Gastroesophageal sphincter (tissue), 4 donors: ENCODE data around the gene TLL1. TPM values are rescaled to one million over a fixed set of nuclear protein-coding genes. Genes with fewer than 3 reads are reported as not detected.

Experiments
- ATAC-seq: fragments of 150-250 bp; one replicate; pipeline ENCODE4 v1.9.1; 2016; ENCODE audit warnings: mild to moderate bottlenecking, moderate library complexity
- H3K27ac ChIP-seq, 4 donors: fragments of 200-600 bp; sonication (generic) in 3 of 4; 1 replicate in 3 of 4; 2 replicates in 1 of 4; pipeline ENCODE4 v1.5.1; 2016 to 2019
- H3K27me3 ChIP-seq: fragments of 200-600 bp; sonication (generic); one replicate; pipeline ENCODE4 v1.5.1; 2019
- H3K36me3 ChIP-seq, 2 donors: fragments of 200-600 bp; sonication (generic); one replicate each; pipeline ENCODE4 v1.5.1; 2019; ENCODE audit warnings: control low read depth in 1 of 2
- H3K4me1 ChIP-seq, 3 donors: fragments of 200-600 bp; sonication (generic); 1 replicate in 2 of 3; 2 replicates in 1 of 3; pipeline ENCODE4 v1.5.1; 2016 to 2019; ENCODE audit warnings: control low read depth in 2 of 3
- H3K4me3 ChIP-seq, 2 donors: fragments of 200-600 bp; sonication (generic); one replicate each; pipeline ENCODE4 v1.5.1; 2019; ENCODE audit warnings: mild to moderate bottlenecking in 1 of 2, moderate library complexity in 1 of 2
- H3K9me3 ChIP-seq, 3 donors: fragments of 200-600 bp; sonication (generic); one replicate each; pipeline ENCODE4 v1.5.1; 2017 to 2019; ENCODE audit warnings: control low read depth in 2 of 3
- CTCF ChIP-seq, 4 experiments: fragments of 200-600 bp in 2 of 4; fragments of 450-650 bp in 2 of 4; sonication (generic) in 1 of 4; IDR thresholded peaks; one replicate each; pipeline ENCODE4 v1.5.1; 2017 to 2019; ENCODE audit warnings: antibody characterized with exemption in 4 of 4, mild to moderate bottlenecking in 2 of 4, moderate library complexity in 2 of 4
- EP300 ChIP-seq: sonication (generic); formaldehyde crosslinking; IDR thresholded peaks from one replicate; pipeline ENCODE4 v1.6.1; 2017; ENCODE audit warnings: antibody characterized with exemption, mild to moderate bottlenecking
- POLR2A ChIP-seq, 2 donors: fragments of 450-650 bp; IDR thresholded peaks; one replicate each; pipeline ENCODE4 v1.6.1; 2017; ENCODE audit warnings: antibody characterized with exemption in 2 of 2, mild to moderate bottlenecking in 2 of 2, moderate library complexity in 1 of 2
- POLR2AphosphoS5 ChIP-seq: sonication (generic); formaldehyde crosslinking; IDR thresholded peaks from one replicate; pipeline ENCODE4 v1.6.1; 2017; ENCODE audit warnings: antibody characterized with exemption
- WGBS, 2 donors: methylation state at CpG; one replicate each; pipeline ENCODE4 v1.1.5; 2018; ENCODE audit warnings: low coverage in 1 of 2; 5-methylcytosine and 5-hydroxymethylcytosine counted together
- total RNA-seq, 4 donors: library from RNA; depleted of rRNA; stranded (reverse); fragments of >200 nt; gene quantifications; one replicate each; pipeline ENCODE4 v1.1.0, GENCODE V29; 2016

TLL1 gene
- total RNA-seq, 4 donors from 2014 or later = 7.0 to 9.3 (median 8.6) TPM

- Histone ChIP-seq H3K9me3 (no peaks in the 10 kb centered on the region), H3K27ac (no peak overlapping the region), H3K36me3 (no peaks in the 10 kb centered on the region), H3K4me3 (no peak overlapping the region), H3K27me3 (no peaks in the 10 kb centered on the region), H3K4me1 (no peaks in the 10 kb centered on the region)
- no peak for TF ChIP-seq CTCF (IDR thresholded peaks at IDR 0.05)
- TF ChIP-seq EP300 = no peak
- no peak for TF ChIP-seq POLR2AphosphoS5
- TF ChIP-seq POLR2A (IDR thresholded peaks at IDR 0.05) = no peak
- no peak for ATAC-seq
Observed at GRCh38 chr4:166064721-166065120, 191.7 kb downstream of the TLL1 start.

GRCh38 chr4:166065324-166065723, 192.3 kb downstream of the TLL1 start:
- no peak overlapping the region for H3K4me3 ChIP-seq
- no peak for ATAC-seq
- no peaks in the 10 kb centered on the region for H3K4me1 ChIP-seq
- no peak overlapping the region for H3K27ac ChIP-seq
- H3K9me3 ChIP-seq = no peaks in the 10 kb centered on the region
- WGBS, 2 donors = 92 to 100% methylated on average over 2 of the region's 2 CpGs
- TF ChIP-seq EP300 (no peak), POLR2AphosphoS5 (no peak), POLR2A (IDR thresholded peaks at IDR 0.05) (no peak), CTCF (IDR thresholded peaks at IDR 0.05) (no peak)
- no peaks in the 10 kb centered on the region for H3K27me3 ChIP-seq
- H3K36me3 ChIP-seq = no peaks in the 10 kb centered on the region

- TF ChIP-seq POLR2AphosphoS5 (no peak), EP300 (no peak), POLR2A (IDR thresholded peaks at IDR 0.05) (no peak), CTCF (IDR thresholded peaks at IDR 0.05) (no peak)
- WGBS, 2 donors = 82 to 100% methylated on average over 1 of the region's 1 CpG
Observed at GRCh38 chr4:166066936-166067335, 193.9 kb downstream of the TLL1 start.

GRCh38 chr4:166067915-166068314, 194.9 kb downstream of the TLL1 start:
- Histone ChIP-seq H3K27me3 (no peaks in the 10 kb centered on the region), H3K4me3 (no peak overlapping the region), H3K4me1 (no peaks in the 10 kb centered on the region), H3K9me3 (no peaks in the 10 kb centered on the region), H3K36me3 (no peaks in the 10 kb centered on the region), H3K27ac (no peak overlapping the region)
- WGBS, 2 donors = 59 to 90% methylated on average over 1 of the region's 1 CpG
- no peak for ATAC-seq
- TF ChIP-seq EP300 (no peak), CTCF (IDR thresholded peaks at IDR 0.05) (no peak), POLR2AphosphoS5 (no peak), POLR2A (IDR thresholded peaks at IDR 0.05) (no peak)

More at GRCh38 chr4:166066936-166067335, 193.9 kb downstream of the TLL1 start:
- H3K4me3 ChIP-seq = no peak overlapping the region
- H3K27me3 ChIP-seq = no peaks in the 10 kb centered on the region
- no peak for ATAC-seq
- no peaks in the 10 kb centered on the region for H3K36me3 ChIP-seq
- no peaks in the 10 kb centered on the region for H3K9me3 ChIP-seq
- H3K27ac ChIP-seq = no peak overlapping the region
- H3K4me1 ChIP-seq = no peaks in the 10 kb centered on the region

GRCh38 chr4:166073783-166074182, 200.7 kb downstream of the TLL1 start:
- no peak overlapping the region for H3K27ac ChIP-seq
- H3K36me3 ChIP-seq = no peaks in the 10 kb centered on the region
- WGBS, 2 donors = 85 to 86% methylated on average over 5 to 6 of the region's 6 CpGs
- no peaks in the 10 kb centered on the region for H3K9me3 ChIP-seq
- no peak for ATAC-seq
- no peaks in the 10 kb centered on the region for H3K4me1 ChIP-seq
- H3K4me3 ChIP-seq = no peak overlapping the region
- no peaks in the 10 kb centered on the region for H3K27me3 ChIP-seq
- TF ChIP-seq POLR2AphosphoS5 = no peak
- no peak for TF ChIP-seq CTCF (IDR thresholded peaks at IDR 0.05)
- TF ChIP-seq EP300 = no peak
- TF ChIP-seq POLR2A (IDR thresholded peaks at IDR 0.05) = no peak
